HG03097 (cell line): Measurements from ENCODE around the gene ICOSLG.
"Not testable (repeated sequence)": the region's sequence is repeated elsewhere in the genome, so short reads cannot be mapped to it uniquely, and the experiment has no call there.

ENCODE experiments used
- ATAC-seq: cut with Tn5 transposase; IDR thresholded peaks from one replicate; pipeline ENCODE4 v1.9.1; 2021; ENCODE audit not compliant: unreplicated experiment, low FRiP score

Gene ICOSLG, protein sequence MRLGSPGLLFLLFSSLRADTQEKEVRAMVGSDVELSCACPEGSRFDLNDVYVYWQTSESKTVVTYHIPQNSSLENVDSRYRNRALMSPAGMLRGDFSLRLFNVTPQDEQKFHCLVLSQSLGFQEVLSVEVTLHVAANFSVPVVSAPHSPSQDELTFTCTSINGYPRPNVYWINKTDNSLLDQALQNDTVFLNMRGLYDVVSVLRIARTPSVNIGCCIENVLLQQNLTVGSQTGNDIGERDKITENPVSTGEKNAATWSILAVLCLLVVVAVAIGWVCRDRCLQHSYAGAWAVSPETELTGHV

DNA sequence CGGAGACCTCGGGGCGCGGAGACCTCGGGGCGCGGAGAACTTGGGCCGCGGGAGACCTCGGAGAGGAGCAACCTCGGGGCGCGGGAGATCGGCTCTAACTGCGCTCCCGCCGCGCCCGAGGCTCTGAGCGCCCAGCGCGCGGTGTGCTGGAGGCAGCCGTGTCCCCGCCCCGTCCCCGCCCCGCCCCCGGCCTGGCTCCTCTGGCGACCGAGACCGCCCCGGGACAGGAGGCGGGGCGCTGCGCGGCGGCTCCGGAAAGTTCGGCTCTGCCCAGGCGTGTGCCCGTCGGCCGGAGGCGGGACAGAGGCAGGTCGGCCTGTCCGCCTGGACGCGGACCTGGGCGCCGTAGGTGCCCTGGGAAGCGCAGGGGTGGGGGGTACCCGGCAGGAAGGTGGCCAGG lies at the start of gene ICOSLG:
TSS of gene ICOSLG (minus strand) at position 102 of the 400 bp plus-strand sequence. CDS start 126 bp downstream, outside the sequence.
- ATAC-seq = not testable (repeated sequence)

DNA sequence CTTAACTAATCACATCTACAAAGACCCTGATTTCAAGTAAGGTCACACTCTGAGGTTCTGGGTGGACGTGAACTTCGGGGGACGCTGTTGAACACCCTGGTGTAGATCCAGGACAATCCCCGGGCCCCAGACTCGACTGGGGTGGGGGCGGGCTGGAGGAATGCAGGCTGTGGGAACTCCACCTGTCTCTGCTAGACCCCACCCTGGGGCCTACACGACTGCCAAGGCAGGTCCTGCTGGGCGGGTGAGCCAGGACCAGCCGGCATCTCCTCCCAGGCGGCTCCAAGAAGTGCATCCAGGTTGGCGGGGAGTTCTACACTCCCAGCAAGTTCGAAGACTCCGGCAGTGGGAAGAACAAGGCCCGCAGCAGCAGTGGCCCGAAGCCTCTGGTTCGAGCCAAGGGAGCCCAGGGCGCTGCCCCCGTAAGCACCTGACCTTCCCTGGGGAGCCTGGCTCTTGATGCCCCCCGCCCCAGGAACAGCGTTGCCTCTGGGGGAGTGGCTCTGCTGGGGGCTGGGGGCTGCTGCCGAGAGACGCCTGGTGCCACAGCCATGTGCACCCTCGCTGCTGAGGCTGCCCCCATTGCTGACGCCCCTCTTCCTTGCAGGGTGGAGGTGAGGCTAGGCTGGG lies 48.8 kb upstream of the ICOSLG start:
- ATAC-seq = no peak

DNA sequence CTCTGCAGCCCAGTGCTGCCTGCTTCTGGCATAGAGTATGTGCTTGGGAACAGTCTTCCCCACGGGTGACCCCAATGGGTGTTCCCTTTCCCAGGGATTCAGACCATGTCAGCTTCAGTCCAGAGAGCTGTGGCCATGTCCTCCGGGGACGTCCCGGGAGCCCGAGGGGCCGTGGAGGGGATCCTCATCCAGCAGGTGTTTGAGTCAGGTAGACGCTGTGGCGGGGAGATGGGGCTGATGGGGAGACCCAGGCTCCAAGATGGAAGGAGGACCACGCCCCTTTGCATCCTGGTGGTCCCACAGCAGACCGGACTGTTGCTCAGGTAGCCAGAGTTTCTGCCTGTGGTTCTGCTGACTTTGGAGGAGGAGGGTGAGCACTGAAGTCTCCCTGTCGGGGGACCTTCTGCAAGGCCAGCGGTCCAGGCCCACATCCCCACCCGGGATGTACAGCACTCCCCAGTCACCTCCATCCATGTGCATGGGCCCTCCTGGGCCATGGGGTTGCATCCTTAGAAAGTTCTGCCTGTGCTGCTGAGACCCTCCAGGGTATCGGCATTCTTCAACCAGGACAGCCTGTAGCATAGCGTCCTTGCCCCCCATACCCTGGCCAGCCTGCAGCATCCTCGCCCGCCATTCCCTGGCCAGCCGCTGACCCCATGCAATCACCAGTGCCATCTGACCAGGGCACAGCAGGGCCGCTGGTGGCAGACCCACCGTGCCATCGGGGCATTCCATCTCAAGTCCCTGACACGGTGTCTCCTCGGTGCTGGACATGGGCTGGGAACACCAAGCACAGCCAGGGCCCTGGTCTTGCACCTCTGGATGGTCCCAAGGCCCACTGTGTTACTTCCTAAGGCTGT lies 47.7 kb upstream of the ICOSLG start:
- ATAC-seq = no peak

DNA sequence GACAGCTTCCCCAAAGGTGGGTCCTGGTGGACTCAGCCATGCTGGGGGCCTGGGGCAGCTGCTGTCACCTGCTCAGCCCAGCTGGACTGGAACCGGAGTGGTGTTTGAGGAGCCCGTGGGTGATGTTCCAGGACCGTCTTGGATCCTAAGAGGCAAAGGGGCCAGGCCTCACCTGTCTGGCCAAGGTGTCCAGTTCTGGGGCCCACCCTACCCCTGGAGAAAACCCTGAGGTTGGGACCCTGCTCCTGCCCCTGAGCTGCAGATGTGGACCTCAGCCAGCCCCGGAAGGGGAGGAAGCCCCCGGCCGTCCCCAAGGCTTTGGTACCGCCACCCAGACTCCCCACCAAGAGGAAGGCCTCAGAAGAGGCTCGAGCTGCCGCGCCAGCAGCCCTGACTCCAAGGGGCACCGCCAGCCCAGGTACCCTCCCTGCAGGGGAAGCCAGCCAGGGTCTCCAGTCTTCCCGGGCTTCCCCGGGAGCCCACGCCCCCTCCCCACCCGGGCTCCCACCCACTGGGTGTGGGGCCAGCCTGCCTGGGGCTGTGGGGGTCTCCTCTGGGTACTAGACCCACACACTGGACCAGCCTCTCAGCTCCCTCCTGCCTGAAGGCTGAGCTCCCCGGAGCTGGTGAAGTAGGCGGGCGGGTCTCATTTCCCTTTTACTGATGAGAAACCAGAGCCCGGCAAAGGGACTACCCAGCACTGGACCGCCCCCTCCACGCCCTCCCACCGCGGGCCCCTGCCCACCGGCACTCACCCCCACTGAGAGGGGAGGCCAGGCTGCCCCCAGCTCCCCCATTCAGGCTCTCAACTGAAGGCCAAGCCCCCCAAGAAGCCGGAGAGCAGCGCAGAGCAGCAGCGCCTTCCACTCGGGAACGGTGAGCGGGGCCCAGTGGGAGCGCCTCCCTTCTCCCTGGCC lies 46.2 kb upstream of the ICOSLG start:
- no peak for ATAC-seq

DNA sequence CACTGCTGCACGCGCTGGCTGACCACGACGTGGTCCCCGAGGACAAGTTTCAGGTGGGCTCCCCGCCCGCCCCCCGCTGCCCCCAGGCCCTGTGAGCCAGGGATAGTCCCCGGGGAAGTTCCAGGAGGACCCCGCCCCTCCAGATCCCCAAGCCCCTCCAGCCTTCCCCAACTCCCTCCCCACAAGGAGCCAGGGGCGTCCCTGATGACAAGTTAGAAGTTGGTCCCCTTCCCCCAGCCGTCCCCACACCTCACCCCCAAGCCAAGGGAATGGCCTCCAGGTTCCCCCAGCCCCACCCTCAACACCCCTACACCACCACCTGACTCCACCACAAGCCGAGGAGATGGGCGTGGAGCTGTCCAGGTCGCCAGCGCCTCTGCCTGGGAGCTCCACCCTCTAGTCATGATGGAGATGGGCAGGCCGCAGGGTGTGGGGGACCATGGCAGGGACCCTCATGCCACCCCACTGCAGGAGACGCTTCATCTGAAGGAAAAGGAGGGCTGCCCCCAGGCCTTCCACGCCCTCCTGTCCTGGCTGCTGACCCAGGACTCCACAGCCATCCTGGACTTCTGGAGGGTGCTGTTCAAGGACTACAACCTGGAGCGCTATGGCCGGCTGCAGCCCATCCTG lies 45.5 kb upstream of the ICOSLG start:
- ATAC-seq = no peak

DNA sequence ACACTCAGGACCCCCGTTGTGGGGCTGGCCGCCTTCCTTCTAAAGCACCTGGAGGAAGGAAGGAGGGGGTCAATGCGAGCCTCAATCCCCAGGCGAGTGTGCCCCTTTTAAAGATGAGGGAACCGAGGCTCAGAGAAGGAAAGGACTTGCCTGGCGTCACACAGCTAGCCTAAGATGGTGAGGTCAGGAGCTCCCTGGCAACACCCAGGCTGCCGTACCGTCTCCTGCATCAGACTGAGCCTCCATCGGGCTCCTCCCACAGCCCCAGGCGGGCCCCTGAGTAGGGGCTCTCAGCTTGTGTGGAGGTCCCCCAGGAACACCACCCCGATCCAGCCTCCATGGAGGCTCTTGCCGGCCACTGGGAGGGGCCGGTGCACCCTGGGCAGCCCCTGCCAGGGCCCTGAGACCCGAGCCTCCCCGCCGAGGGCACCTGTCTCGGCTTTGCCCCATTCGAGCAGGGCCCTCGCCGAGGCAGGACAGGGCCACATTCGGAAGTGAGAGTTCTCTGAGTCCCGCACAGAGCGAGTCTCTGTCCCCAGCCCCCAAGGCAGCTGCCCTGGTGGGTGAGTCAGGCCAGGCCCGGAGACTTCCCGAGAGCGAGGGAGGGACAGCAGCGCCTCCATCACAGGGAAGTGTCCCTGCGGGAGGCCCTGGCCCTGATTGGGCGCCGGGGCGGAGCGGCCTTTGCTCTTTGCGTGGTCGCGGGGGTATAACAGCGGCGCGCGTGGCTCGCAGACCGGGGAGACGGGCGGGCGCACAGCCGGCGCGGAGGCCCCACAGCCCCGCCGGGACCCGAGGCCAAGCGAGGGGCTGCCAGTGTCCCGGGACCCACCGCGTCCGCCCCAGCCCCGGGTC lies 44.6 kb upstream of the ICOSLG start, which contains the start of gene AIRE:
TSS of gene AIRE (plus strand) at position 739 of the 855 bp plus-strand sequence. CDS start 131 bp downstream, outside the sequence.
- ATAC-seq = no peak

DNA sequence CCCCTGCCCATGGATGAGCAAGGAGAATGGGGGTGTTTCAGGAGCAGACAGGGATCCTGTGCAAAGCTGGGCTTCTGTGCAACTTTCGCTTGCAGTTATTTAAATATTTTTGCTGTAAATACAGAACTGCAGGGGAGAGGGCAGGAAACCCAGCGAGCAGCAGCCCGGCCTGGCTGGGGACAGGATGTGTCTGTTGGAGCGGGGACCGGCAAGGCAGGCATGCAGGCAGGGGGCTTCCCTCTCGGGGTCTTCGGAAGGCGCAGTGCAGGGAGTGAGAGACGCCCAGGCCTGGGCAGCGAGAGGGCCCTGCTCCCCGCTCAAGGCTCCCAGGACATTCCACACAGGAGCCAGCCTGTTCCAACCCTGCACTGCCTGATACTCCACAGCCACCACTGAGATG lies 43.2 kb upstream of the ICOSLG start:
- ATAC-seq = no peak

DNA sequence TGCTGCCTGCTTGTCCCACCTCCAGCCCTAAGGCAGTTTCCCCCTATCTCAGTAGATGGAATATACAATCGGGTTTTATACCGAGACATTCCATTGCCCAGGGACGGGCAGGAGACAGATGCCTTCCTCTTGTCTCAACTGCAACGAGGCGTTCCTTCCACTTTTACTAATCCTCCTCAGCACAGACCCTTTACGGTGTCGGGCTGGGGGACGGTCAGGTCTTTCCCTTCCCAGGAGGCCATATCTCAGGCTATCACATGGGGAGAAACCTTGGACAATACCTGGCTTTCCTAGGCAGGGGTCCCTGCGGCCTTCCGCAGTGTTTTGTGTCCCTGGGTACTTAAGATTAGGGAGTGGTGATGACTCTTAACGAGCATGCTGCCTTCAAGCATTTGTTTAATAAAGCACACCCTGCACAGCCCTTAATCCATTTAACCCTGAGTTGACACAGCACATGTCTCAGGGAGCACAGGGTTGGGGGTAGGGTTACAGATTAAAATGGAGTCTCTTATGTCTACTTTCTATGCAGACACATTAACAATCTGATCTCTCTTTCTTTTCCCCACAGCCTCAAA lies 42.6 kb upstream of the ICOSLG start:
- not testable (repeated sequence) for ATAC-seq

DNA sequence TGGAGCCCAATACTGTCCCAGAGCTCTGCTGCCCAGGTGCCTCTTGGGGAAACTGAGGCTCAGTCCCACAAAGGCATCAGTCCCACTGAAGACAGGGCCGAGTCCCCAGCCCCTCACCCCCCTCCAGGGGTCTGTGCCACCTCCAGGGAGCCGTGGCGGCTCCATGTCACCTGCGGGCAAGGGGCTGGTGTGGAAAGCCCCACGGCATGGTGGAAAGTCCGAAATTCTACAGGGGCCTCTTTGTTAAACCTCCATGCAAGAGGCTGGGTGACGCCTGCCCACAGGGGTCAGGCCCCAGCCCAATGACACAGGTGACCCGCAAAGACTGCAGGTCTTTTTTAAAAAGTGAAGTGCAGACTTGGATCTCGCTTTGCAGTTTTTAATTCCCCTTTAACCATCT lies 41.6 kb upstream of the ICOSLG start:
- ATAC-seq = no peak

DNA sequence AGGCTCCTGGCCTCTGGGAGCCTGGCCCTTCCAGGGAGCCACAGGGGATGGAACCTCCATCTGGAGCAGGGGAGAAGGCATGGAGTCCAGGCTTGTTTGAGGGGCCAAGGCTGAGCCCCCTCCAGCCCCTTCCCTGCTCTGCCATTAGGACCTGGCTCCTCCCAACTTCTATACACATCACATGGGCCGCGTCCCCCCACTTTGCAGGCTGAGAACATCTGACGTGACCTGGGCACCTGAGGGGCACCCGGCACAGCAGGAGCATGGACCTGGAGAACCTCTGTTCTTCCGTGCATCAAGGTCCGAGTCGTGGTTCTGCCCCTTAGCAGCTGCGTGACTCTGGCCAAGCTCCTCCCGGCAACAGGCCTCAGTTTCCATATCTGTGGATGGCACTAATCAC lies 41.1 kb upstream of the ICOSLG start:
- ATAC-seq = no peak

DNA sequence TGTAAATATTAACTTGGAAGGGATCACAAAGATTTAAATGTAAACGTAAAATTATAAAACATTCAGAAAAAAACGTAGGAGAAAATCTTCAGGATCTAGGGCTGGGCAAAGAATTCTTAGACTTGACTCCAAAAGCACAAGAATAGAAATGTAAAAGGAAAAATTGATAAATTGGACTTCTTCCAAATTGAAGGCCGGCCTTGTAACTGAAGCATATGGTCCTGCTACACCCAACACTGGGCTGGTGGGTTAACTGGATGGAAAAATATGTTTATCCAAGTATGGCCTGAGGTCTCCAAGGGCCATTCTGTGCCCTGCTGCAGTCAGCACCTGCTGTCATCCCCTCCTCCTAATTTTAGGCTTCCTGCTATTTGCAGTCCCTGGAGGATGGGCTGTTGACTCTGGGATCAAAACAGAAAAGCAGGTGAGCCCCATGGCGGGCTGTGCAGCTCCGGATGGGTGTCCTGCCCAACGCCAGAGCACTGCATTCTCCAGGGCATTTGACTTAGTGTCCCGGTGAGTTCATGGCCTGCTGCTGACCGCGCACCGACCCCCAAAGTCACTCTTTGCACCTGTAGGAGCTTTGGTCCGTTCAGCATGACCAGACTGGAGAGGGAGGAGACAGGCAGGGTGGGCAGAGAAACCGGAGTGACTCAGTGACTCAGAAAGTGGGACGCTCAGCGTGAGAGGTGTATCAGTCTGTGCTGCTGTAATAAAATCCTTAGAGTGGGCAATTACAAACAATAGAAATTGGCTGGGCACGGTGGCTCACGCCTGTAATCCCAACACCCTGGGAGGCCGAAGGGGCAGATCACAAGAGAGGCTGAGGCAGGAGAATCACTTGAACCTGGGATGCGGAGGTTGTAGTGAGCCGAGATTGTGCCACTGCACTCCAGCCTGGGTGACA lies 38.9 kb upstream of the ICOSLG start:
- no peak for ATAC-seq

DNA sequence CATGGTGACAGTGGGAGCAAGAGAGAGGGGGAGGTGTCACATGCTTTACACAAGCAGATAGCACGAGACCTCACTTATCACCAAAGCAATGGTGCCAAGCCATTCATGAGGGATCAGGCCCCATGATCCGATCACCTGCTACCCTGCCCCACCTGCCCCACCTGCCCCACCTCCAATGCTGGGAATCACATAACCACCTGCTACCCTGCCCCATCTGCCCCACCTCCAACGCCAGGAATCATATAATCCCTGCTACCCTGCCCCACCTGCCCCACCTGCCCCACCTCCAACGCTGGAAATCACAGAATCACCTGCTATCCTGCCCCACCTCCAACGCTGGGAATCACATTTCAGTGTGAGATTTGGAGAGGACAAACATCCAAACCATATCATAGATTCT lies 34.3 kb upstream of the ICOSLG start:
- ATAC-seq = no peak

DNA sequence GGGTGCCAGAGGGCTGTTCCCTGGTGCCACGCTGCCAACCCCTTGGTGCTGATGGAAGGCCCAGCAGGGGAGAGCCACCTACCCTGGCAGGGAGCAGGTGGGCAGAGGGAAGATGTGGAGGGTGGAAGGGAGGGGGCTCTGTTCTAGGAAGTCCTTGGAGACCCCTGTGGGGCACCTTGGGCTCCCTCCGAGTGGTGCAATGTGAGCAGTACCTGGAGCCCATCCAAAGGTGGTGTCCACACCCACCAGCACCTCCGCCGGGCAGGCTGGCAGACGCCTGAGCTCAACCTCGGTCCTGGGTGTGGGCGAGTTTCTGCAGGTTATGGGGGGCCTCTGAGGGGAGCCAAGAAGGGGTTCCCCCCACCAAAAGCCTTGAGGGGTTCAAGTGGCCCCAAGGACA lies 32.3 kb upstream of the ICOSLG start:
- no peak for ATAC-seq

DNA sequence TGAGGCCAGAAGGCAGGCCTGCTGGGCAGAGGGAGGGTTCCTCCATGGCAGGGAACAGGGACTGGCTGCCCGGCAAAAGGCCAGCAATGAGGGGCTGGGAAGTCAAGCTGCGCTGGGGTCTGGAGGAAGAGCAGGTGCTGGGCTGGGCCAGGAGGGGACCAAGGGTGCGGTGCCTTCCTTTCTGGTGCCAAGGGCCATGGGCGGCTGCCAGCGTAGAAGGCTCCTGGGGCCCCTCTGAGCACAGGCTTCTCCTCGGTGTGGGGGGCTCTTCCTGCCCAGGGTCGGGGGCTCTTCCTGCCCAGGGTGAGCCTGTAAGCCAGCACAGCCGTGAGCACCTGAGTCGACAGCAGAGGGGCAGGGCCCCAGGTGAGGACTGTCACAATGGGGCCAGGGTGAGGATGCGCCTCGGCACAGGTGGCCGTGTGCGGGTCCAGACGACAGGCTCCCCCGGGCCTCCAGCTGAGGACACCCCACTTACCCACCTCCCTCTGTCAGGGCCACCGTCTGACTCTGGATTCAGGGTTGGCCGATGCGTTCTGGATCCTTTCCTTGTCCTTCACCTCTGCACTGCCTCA lies 31.6 kb upstream of the ICOSLG start:
- no peak for ATAC-seq

DNA sequence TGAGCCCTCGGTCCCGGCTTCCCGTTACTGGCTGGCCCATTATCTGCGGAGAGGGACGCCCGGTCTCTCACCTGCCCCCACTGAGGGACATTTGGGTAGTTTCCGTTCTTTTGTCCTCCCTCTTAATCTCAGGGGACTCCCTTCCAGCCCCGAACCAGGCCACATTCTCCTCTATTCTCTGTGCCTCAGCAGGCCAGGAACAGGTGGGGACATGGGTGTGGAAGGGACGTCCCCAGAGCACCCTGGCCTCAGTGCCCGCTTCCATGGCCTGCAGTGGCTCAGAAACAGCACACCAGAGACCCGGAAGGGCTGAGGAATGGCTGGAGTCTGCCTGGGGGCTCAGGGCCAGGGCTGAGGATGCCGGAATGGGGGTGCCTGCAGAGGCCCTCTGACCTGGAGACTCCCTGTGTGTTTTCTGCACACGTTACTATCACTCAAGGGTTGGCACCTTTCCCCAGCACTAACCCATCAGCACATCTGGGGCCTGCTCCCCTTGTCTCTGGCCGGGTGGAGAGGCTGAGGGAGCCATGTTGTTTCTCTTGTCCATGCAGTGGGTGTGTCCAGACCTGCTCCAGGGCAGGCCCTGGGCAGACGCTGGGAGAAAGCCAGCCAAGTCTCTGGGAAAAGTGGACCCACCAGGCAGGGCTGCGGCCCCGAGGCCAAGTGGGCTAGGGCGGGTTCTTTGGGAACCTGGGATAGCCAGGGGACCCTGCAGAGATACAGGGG lies 31.0 kb upstream of the ICOSLG start:
- no peak for ATAC-seq

DNA sequence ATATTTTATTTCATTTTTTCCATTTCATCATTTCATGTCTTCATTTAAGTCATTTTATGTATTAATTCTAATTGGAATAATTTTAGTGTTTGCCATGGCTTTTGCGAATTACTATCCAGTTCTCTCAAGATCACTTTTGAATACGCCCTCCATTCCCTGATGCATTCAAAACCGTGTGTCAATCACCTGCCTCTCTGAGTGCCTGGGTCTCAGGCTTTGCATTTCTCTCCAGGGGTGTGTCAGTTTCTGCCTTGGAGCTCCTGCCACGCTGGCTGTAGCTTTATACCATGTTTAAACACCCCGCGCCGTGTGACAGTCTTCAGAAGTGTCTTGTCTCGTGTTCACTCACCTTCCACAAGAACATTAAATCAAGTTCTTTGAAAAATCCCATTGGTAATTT lies 28.3 kb upstream of the ICOSLG start:
- ATAC-seq = no peak
